ENCODE measurements around the gene ERBB4.

GRCh38 chr2:212314680-212315079 is 223.9 kb downstream of the ERBB4 start:
- TF ChIP-seq, protein P1, sequence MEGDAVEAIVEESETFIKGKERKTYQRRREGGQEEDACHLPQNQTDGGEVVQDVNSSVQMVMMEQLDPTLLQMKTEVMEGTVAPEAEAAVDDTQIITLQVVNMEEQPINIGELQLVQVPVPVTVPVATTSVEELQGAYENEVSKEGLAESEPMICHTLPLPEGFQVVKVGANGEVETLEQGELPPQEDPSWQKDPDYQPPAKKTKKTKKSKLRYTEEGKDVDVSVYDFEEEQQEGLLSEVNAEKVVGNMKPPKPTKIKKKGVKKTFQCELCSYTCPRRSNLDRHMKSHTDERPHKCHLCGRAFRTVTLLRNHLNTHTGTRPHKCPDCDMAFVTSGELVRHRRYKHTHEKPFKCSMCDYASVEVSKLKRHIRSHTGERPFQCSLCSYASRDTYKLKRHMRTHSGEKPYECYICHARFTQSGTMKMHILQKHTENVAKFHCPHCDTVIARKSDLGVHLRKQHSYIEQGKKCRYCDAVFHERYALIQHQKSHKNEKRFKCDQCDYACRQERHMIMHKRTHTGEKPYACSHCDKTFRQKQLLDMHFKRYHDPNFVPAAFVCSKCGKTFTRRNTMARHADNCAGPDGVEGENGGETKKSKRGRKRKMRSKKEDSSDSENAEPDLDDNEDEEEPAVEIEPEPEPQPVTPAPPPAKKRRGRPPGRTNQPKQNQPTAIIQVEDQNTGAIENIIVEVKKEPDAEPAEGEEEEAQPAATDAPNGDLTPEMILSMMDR (conservative IDR thresholded peaks at IDR 0.05; ENCODE audit: low read length) = no peak
- no peak for TF ChIP-seq EZH2phosphoT487 (IDR thresholded peaks at IDR 0.05; ENCODE audit: borderline replicate concordance, low read depth, low read length)
